MCF 10A (cell line): ENCODE data around the gene MTFR1L. TPM values are rescaled to one million over a fixed set of nuclear protein-coding genes. Genes with fewer than 3 reads are reported as not detected.

Source experiments
- Bru-seq: library from RNA; stranded (reverse); fragments of 400-500 nt; gene quantifications from one replicate; lab custom pipeline; 2021; lab: Mats Ljungman, UMichigan
- BruChase-seq, 2 experiments: library from RNA; stranded (reverse); fragments of 400-500 nt; gene quantifications; one replicate each; lab custom pipeline; 2021; lab: Mats Ljungman, UMichigan
- BruUV-seq: library from RNA; stranded (reverse); fragments of 400-500 nt; replicated peaks from 2 replicates; lab custom pipeline; 2021; lab: Mats Ljungman, UMichigan
- CTCF ChIA-PET: fragments of 300-600 bp; sonication (Branson Sonifier 250); formaldehyde crosslinking; extraction: SDS; loops from one replicate; lab custom pipeline; 2021; ENCODE audit warnings: antibody characterized with exemption, inconsistent platforms; lab: Yijun Ruan, JAX
- POLR2A ChIA-PET: fragments of 300-600, 350-650 bp; sonication (Branson Sonifier 250); formaldehyde crosslinking; extraction: SDS; loops from one replicate; lab custom pipeline; 2020; ENCODE audit warnings: antibody characterized with exemption, inconsistent platforms; lab: Yijun Ruan, JAX
- DNase-seq: peaks from one replicate; pipeline ENCODE4 v3.0.0-alpha.2; 2018; ENCODE audit not compliant: unreplicated experiment
- H3K27ac Mint-ChIP-seq: one replicate; pipeline ENCODE4 v1.8.0; 2022; ENCODE audit warnings: mild to moderate bottlenecking, low read depth, mixed read lengths; ENCODE audit not compliant: unreplicated experiment
- H3K27me3 Mint-ChIP-seq: one replicate; pipeline ENCODE4 v1.8.0; 2022; ENCODE audit warnings: mixed read lengths; ENCODE audit not compliant: insufficient read depth, unreplicated experiment
- H3K36me3 Mint-ChIP-seq: one replicate; pipeline ENCODE4 v1.8.0; 2022; ENCODE audit warnings: mild to moderate bottlenecking, moderate library complexity, mixed read lengths; ENCODE audit not compliant: insufficient read depth, unreplicated experiment
- H3K4me1 Mint-ChIP-seq: one replicate; pipeline ENCODE4 v1.8.0; 2022; ENCODE audit warnings: mixed read lengths; ENCODE audit not compliant: insufficient read depth, unreplicated experiment
- H3K4me3 Mint-ChIP-seq: one replicate; pipeline ENCODE4 v1.8.0; 2022; ENCODE audit warnings: mild to moderate bottlenecking, moderate library complexity, mixed read lengths; ENCODE audit not compliant: unreplicated experiment
- H3K9me3 Mint-ChIP-seq: one replicate; pipeline ENCODE4 v1.8.0; 2022; ENCODE audit warnings: mixed read lengths; ENCODE audit not compliant: unreplicated experiment
- intact Hi-C: fragments of 100-400 bp; cut with micrococcal nuclease; formaldehyde crosslinking; loops from 2 replicates; pipeline ENCODE4 v1.14.1; 2022
- long read RNA-seq: library from polyadenylated mRNA; stranded (forward); transcript quantifications from one replicate; pipeline ENCODE4 v2.0.0, GENCODE V29; 2022
- total RNA-seq: library from RNA; stranded (reverse); gene quantifications from 2 replicates; pipeline ENCODE4 v1.2.3, GENCODE V29; 2022
- TF ChIP-seq, protein P1 (sequence below): fragments of 200-600 bp; IDR thresholded peaks from one replicate; pipeline ENCODE4 v1.8.0; 2022; ENCODE audit warnings: antibody characterized with exemption, mild to moderate bottlenecking; ENCODE audit not compliant: unreplicated experiment

Gene MTFR1L
- total RNA-seq = 39.3 and 42.2 TPM in 2 replicates
- percentile 59 among the genes with signal in this experiment for Bru-seq, nascent RNA
- BruChase-seq, experiment 1, labeled RNA remaining after a 6-hour chase = percentile 83 among the genes with signal in this experiment
- percentile 74 among the genes with signal in this experiment for BruChase-seq, experiment 2, labeled RNA remaining after a 2-hour chase
- long read RNA-seq, transcript MTFR1L-210 (7 exons, 1,873 nt) = minor isoform, 14 of 118 reads
- long read RNA-seq, transcript MTFR1L-203 (7 exons, 2,004 nt) = major isoform, 42 of 118 reads
- long read RNA-seq, transcript MTFR1L-207 (6 exons, 3,262 nt) = minor isoform, 6 of 118 reads
- long read RNA-seq, partial matches to known transcripts = 23 of 118 reads
- long read RNA-seq, other reads (novel, unspliced or antisense) = 27 of 118 reads

DNA sequence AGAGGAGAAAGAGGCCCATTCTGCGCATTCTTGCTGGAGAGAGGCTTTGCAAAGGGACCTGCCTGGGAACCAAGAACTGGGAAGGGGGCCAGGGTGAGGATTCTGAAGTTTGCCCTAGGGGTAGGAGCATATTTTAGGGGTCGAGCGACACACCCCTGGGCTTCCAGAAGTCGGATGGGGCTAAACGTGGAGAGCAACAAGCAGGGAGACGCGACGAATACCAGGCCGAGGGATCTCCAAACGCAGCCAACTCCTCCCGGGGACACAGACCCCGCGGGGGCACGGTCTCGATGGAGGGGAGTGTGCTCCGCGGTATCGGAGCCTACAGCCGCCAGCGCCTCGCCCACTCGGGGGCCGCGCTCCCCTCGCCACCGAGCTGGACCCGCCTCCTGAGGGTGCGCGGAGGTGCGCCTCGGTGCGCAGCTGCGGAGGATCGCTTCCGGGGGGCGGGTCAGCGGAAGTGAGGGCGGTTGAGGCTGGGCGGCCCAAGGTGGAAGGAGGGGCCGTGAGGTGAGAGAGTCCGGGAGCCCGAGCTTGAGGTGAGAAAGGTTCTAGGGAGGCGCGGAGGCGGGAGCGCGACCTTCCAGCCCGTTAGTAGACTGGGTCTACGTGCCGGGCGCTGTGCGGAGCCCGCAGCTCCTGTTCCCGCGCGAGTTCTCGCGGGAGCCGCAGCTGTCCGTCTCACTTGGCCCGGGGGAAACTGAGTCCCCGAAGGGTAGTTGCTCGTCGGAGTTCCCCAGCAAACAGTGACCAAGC, at the start of gene MTFR1L:
Gene MTFR1L (plus strand): TSS at position 464 of the 756 bp plus-strand sequence. CDS start 3,151 bp downstream, outside the sequence.
- Mint-ChIP-seq H3K9me3 (no peaks in the 10 kb centered on the region), H3K36me3 (peaks cover 4% of the 10 kb centered on the region), H3K27ac (peak within 1 kb of the TSS; percentile 89), H3K4me3 (peak within 1 kb of the TSS; percentile 79), H3K4me1 (peaks cover 33% of the 10 kb centered on the region), H3K27me3 (no peaks in the 10 kb centered on the region)
- POLR2A ChIA-PET = interaction anchor here (0.6 to 4.9 kb wide), 38 partner anchors 9 to 587 kb away, joined by 3 to 46 read pairs (median 5); partner anchors contain the start of genes AUNIP, MACO1, PAFAH2 and PAQR7
- intact Hi-C loops = loop anchor here (1.0 to 5.0 kb wide), 4 partner anchors 39 to 178 kb away; partner anchors contain the start of genes AUNIP and PAFAH2
- TF ChIP-seq, protein P1, sequence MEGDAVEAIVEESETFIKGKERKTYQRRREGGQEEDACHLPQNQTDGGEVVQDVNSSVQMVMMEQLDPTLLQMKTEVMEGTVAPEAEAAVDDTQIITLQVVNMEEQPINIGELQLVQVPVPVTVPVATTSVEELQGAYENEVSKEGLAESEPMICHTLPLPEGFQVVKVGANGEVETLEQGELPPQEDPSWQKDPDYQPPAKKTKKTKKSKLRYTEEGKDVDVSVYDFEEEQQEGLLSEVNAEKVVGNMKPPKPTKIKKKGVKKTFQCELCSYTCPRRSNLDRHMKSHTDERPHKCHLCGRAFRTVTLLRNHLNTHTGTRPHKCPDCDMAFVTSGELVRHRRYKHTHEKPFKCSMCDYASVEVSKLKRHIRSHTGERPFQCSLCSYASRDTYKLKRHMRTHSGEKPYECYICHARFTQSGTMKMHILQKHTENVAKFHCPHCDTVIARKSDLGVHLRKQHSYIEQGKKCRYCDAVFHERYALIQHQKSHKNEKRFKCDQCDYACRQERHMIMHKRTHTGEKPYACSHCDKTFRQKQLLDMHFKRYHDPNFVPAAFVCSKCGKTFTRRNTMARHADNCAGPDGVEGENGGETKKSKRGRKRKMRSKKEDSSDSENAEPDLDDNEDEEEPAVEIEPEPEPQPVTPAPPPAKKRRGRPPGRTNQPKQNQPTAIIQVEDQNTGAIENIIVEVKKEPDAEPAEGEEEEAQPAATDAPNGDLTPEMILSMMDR = no peak
- DNase-seq = peak; percentile 88
- no TSS peak for BruUV-seq
- CTCF ChIA-PET = interaction anchor here (0.6 to 1.7 kb wide), 9 partner anchors 10 to 650 kb away, joined by 3 to 10 read pairs (median 3); partner anchors contain the start of gene PAFAH2

DNA sequence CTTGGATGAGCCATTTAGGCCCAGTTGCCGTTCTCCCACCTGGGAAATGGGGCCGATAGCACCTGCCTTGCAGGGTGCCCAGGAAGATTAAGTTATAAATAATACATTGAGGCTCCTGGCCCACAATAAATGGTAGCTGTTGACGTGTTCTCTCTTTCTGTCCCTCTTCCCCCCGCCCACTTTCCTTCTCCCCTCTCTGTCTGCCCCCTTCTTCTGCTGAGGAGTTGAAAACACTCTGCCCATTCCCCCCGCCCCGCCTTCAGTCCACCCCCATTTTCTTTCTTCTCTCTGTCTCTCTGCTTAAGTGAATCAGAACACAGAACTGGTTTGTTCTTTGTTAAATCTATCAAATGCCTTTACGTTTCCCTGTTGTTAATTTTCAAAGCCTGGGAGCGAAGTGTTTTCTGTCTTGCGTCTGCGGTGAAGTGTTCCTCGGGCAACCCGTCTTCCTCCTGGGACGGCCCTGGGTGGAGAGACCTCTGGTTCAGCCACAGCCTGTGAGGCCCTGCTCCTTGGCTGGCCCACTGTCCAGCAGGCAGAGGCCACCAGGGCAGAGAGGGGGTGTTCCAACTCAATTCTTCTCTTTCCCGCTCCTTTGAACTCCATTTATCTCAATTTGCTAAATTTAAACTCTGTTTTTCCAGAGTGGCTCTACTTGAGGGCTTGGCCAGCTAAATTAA, 49.1 kb upstream of the MTFR1L start:
- Mint-ChIP-seq H3K4me1 (peaks cover 6% of the 10 kb centered on the region), H3K27me3 (no peaks in the 10 kb centered on the region), H3K9me3 (no peaks in the 10 kb centered on the region), H3K27ac (no peak overlapping the region), H3K4me3 (no peak overlapping the region), H3K36me3 (no peaks in the 10 kb centered on the region)
- BruUV-seq = no TSS peak
- ChIA-PET CTCF (interaction anchor here (0.8 kb wide), 1 partner anchor 222 kb away, joined by 3 read pairs; no protein-coding TSS in a partner anchor), POLR2A (no interaction called here)
- no peak for DNase-seq
- intact Hi-C loops = no loop called here
- TF ChIP-seq, protein P1 = no peak

DNA sequence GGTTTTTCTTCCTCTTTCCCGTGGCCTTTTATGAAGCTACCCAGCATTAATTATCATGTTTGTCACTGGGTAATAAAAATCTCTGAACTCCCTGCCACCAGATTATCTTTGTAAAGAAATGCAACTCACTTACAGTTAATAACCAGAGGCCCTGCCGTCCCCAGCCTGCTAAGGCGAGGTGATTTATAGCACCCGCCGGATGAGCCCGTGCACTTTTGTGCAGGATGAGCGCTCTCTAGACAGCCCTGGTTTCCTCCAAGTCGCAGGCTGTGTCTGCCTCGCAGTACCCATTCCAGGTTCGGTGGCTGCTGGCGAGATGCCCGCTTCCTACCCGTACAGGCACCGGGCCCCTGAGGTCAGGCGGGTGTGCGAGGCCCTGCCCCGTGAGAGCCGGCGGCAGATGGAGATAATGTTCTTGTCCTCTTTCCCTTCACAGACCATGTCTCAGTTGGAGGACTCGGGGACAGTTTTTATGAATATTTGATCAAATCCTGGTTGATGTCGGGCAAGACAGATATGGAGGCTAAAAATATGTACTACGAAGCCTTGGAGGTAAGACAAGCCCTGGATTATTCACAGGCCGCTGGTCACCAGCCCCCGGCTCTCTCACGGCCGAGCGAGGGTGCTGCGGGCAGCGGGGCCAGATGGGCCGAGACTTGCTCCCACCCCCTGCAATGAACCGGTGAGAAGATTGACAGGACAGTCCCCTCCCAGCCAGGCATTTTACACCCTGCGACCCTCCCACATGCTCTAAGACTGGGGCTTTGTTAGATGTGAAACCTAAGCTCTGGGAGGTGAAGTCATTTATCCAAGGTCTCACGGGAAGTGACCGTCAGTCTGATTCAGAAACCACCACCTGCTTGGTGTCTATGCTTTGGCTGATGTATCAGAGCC, 48.3 kb upstream of the MTFR1L start:
- Mint-ChIP-seq H3K27ac (no peak overlapping the region), H3K4me3 (no peak overlapping the region), H3K9me3 (no peaks in the 10 kb centered on the region), H3K4me1 (peaks cover 6% of the 10 kb centered on the region), H3K27me3 (no peaks in the 10 kb centered on the region), H3K36me3 (no peaks in the 10 kb centered on the region)
- CTCF ChIA-PET = interaction anchor here (0.8 to 1.3 kb wide), 2 partner anchors 22 to 223 kb away, joined by 3 to 4 read pairs; no protein-coding TSS in a partner anchor
- intact Hi-C loops = no loop called here
- POLR2A ChIA-PET = no interaction called here
- no peak for DNase-seq
- no TSS peak for BruUV-seq
- TF ChIP-seq, protein P1 = no peak
